Measurements from ENCODE around the gene POU3F2.

The POU3F2 gene

GRCh38 chr6:98845211-98846020 lies 11.0 kb downstream of the POU3F2 start:
- H3K27ac ChIP-seq (ENCODE audit: insufficient read depth, low read depth, low read length, poor library complexity, severe bottlenecking) = peak overlapping the region; percentile 86

GRCh38 chr6:98846021-98846380 lies 11.6 kb downstream of the POU3F2 start:
- no peaks in the 10 kb centered on the region for H3K36me3 ChIP-seq (ENCODE audit: control insufficient read depth, insufficient read depth, low read length)
- H3K9me3 ChIP-seq (ENCODE audit: control insufficient read depth, low read length) = no peaks in the 10 kb centered on the region
- WGBS, 2 experiments = 61 to 62% methylated on average over 3 of the region's 3 CpGs
- H3K4me3 ChIP-seq (ENCODE audit: insufficient read depth, low read depth, low read length) = no peak overlapping the region
- no peak overlapping the region for H3K27ac ChIP-seq (ENCODE audit: insufficient read depth, low read depth, low read length, poor library complexity, severe bottlenecking)
- H3K27me3 ChIP-seq (ENCODE audit: control insufficient read depth, insufficient read depth, low read length, poor library complexity, severe bottlenecking) = peaks cover 70% of the 10 kb centered on the region
- H3K4me1 ChIP-seq (ENCODE audit: control insufficient read depth, insufficient read depth, low read length) = peaks cover 19% of the 10 kb centered on the region

More at GRCh38 chr6:98845211-98846020, 11.0 kb downstream of the POU3F2 start:
- Histone ChIP-seq H3K36me3 (ENCODE audit: control insufficient read depth, insufficient read depth, low read length) (no peaks in the 10 kb centered on the region), H3K9me3 (ENCODE audit: control insufficient read depth, low read length) (no peaks in the 10 kb centered on the region), H3K27me3 (ENCODE audit: control insufficient read depth, insufficient read depth, low read length, poor library complexity, severe bottlenecking) (peaks cover 76% of the 10 kb centered on the region), H3K4me1 (ENCODE audit: control insufficient read depth, insufficient read depth, low read length) (peaks cover 19% of the 10 kb centered on the region), H3K4me3 (ENCODE audit: insufficient read depth, low read depth, low read length) (peak overlapping the region; percentile 34)
- 0% methylated on average over 49 to 50 of the region's 50 CpGs for WGBS, 2 experiments

GRCh38 chr6:98847416-98847778 lies 13.0 kb downstream of the POU3F2 start:
- Histone ChIP-seq H3K27me3 (ENCODE audit: control insufficient read depth, insufficient read depth, low read length, poor library complexity, severe bottlenecking) (peaks cover 56% of the 10 kb centered on the region), H3K27ac (ENCODE audit: insufficient read depth, low read depth, low read length, poor library complexity, severe bottlenecking) (no peak overlapping the region), H3K4me1 (ENCODE audit: control insufficient read depth, insufficient read depth, low read length) (peaks cover 8% of the 10 kb centered on the region), H3K9me3 (ENCODE audit: control insufficient read depth, low read length) (no peaks in the 10 kb centered on the region), H3K4me3 (ENCODE audit: insufficient read depth, low read depth, low read length) (peak overlapping the region; percentile 33), H3K36me3 (ENCODE audit: control insufficient read depth, insufficient read depth, low read length) (no peaks in the 10 kb centered on the region)
- WGBS, 2 experiments = 51 to 53% methylated on average over 11 of the region's 11 CpGs

- H3K36me3 ChIP-seq (ENCODE audit: control insufficient read depth, insufficient read depth, low read length) = no peaks in the 10 kb centered on the region
- no peak overlapping the region for H3K27ac ChIP-seq (ENCODE audit: insufficient read depth, low read depth, low read length, poor library complexity, severe bottlenecking)
- peaks cover 50% of the 10 kb centered on the region for H3K27me3 ChIP-seq (ENCODE audit: control insufficient read depth, insufficient read depth, low read length, poor library complexity, severe bottlenecking)
- WGBS, 2 experiments = 33 to 44% methylated on average over 51 of the region's 51 CpGs
- peaks cover 5% of the 10 kb centered on the region for H3K4me1 ChIP-seq (ENCODE audit: control insufficient read depth, insufficient read depth, low read length)
- peak overlapping the region; percentile 33 for H3K4me3 ChIP-seq (ENCODE audit: insufficient read depth, low read depth, low read length)
- no peaks in the 10 kb centered on the region for H3K9me3 ChIP-seq (ENCODE audit: control insufficient read depth, low read length)
Observed at GRCh38 chr6:98847779-98848538, 13.6 kb downstream of the POU3F2 start.

- WGBS, 2 experiments = 74 to 80% methylated on average over 18 of the region's 18 CpGs
- Histone ChIP-seq H3K27me3 (ENCODE audit: control insufficient read depth, insufficient read depth, low read length, poor library complexity, severe bottlenecking) (peaks cover 43% of the 10 kb centered on the region), H3K27ac (ENCODE audit: insufficient read depth, low read depth, low read length, poor library complexity, severe bottlenecking) (no peak overlapping the region), H3K9me3 (ENCODE audit: control insufficient read depth, low read length) (no peaks in the 10 kb centered on the region), H3K36me3 (ENCODE audit: control insufficient read depth, insufficient read depth, low read length) (no peaks in the 10 kb centered on the region), H3K4me3 (ENCODE audit: insufficient read depth, low read depth, low read length) (peak overlapping the region; percentile 33), H3K4me1 (ENCODE audit: control insufficient read depth, insufficient read depth, low read length) (no peaks in the 10 kb centered on the region)
Observed at GRCh38 chr6:98848539-98849242, 14.3 kb downstream of the POU3F2 start.

GRCh38 chr6:98864497-98864896 lies 30.1 kb downstream of the POU3F2 start:
- WGBS, 2 experiments = 91 to 94% methylated on average over 6 of the region's 6 CpGs

GRCh38 chr6:98871057-98871456 lies 36.7 kb downstream of the POU3F2 start:
- H3K4me1 ChIP-seq (ENCODE audit: control insufficient read depth, insufficient read depth, low read length) = no peaks in the 10 kb centered on the region
- no peaks in the 10 kb centered on the region for H3K36me3 ChIP-seq (ENCODE audit: control insufficient read depth, insufficient read depth, low read length)
- H3K27me3 ChIP-seq (ENCODE audit: control insufficient read depth, insufficient read depth, low read length, poor library complexity, severe bottlenecking) = no peaks in the 10 kb centered on the region
- no peak overlapping the region for H3K4me3 ChIP-seq (ENCODE audit: insufficient read depth, low read depth, low read length)
- WGBS, 2 experiments = 94% methylated on average over 2 to 3 of the region's 3 CpGs
- no peaks in the 10 kb centered on the region for H3K9me3 ChIP-seq (ENCODE audit: control insufficient read depth, low read length)
- H3K27ac ChIP-seq (ENCODE audit: insufficient read depth, low read depth, low read length, poor library complexity, severe bottlenecking) = no peak overlapping the region

More at GRCh38 chr6:98864497-98864896, 30.1 kb downstream of the POU3F2 start:
- H3K27me3 ChIP-seq (ENCODE audit: control insufficient read depth, insufficient read depth, low read length, poor library complexity, severe bottlenecking) = no peaks in the 10 kb centered on the region
- H3K4me3 ChIP-seq (ENCODE audit: insufficient read depth, low read depth, low read length) = no peak overlapping the region
- H3K27ac ChIP-seq (ENCODE audit: insufficient read depth, low read depth, low read length, poor library complexity, severe bottlenecking) = no peak overlapping the region
- no peaks in the 10 kb centered on the region for H3K36me3 ChIP-seq (ENCODE audit: control insufficient read depth, insufficient read depth, low read length)
- no peaks in the 10 kb centered on the region for H3K9me3 ChIP-seq (ENCODE audit: control insufficient read depth, low read length)
- no peaks in the 10 kb centered on the region for H3K4me1 ChIP-seq (ENCODE audit: control insufficient read depth, insufficient read depth, low read length)

GRCh38 chr6:98871821-98872220 lies 37.4 kb downstream of the POU3F2 start:
- Histone ChIP-seq H3K36me3 (ENCODE audit: control insufficient read depth, insufficient read depth, low read length) (no peaks in the 10 kb centered on the region), H3K27ac (ENCODE audit: insufficient read depth, low read depth, low read length, poor library complexity, severe bottlenecking) (no peak overlapping the region), H3K9me3 (ENCODE audit: control insufficient read depth, low read length) (no peaks in the 10 kb centered on the region), H3K4me3 (ENCODE audit: insufficient read depth, low read depth, low read length) (no peak overlapping the region), H3K4me1 (ENCODE audit: control insufficient read depth, insufficient read depth, low read length) (no peaks in the 10 kb centered on the region), H3K27me3 (ENCODE audit: control insufficient read depth, insufficient read depth, low read length, poor library complexity, severe bottlenecking) (no peaks in the 10 kb centered on the region)
- WGBS, 2 experiments = 84 to 93% methylated on average over 3 of the region's 3 CpGs

- Histone ChIP-seq H3K36me3 (ENCODE audit: control insufficient read depth, insufficient read depth, low read length) (no peaks in the 10 kb centered on the region), H3K27me3 (ENCODE audit: control insufficient read depth, insufficient read depth, low read length, poor library complexity, severe bottlenecking) (no peaks in the 10 kb centered on the region), H3K27ac (ENCODE audit: insufficient read depth, low read depth, low read length, poor library complexity, severe bottlenecking) (no peak overlapping the region), H3K9me3 (ENCODE audit: control insufficient read depth, low read length) (no peaks in the 10 kb centered on the region), H3K4me1 (ENCODE audit: control insufficient read depth, insufficient read depth, low read length) (no peaks in the 10 kb centered on the region), H3K4me3 (ENCODE audit: insufficient read depth, low read depth, low read length) (no peak overlapping the region)
- WGBS, 2 experiments = 93 to 94% methylated on average over 2 of the region's 2 CpGs
Observed at GRCh38 chr6:98875375-98875774, 41.0 kb downstream of the POU3F2 start.

GRCh38 chr6:98877250-98877649 lies 42.9 kb downstream of the POU3F2 start:
- no peak overlapping the region for H3K4me3 ChIP-seq (ENCODE audit: insufficient read depth, low read depth, low read length)
- no peaks in the 10 kb centered on the region for H3K27me3 ChIP-seq (ENCODE audit: control insufficient read depth, insufficient read depth, low read length, poor library complexity, severe bottlenecking)
- 60 to 82% methylated on average over 1 of the region's 1 CpG for WGBS, 2 experiments
- H3K9me3 ChIP-seq (ENCODE audit: control insufficient read depth, low read length) = no peaks in the 10 kb centered on the region
- H3K36me3 ChIP-seq (ENCODE audit: control insufficient read depth, insufficient read depth, low read length) = no peaks in the 10 kb centered on the region
- H3K27ac ChIP-seq (ENCODE audit: insufficient read depth, low read depth, low read length, poor library complexity, severe bottlenecking) = no peak overlapping the region
- no peaks in the 10 kb centered on the region for H3K4me1 ChIP-seq (ENCODE audit: control insufficient read depth, insufficient read depth, low read length)

Measured in ectodermal cell (in vitro differentiated cells).